ENCODE data around the gene AKAP5.

The AKAP5 gene

GRCh38 chr14:64502456-64502855 is 37.2 kb downstream of the AKAP5 start:
- no peak for FAIRE-seq
- no peak for DNase-seq (ENCODE audit: insufficient read length, low spot score)
- no peak for TF ChIP-seq CTCF (IDR thresholded peaks at IDR 0.05; ENCODE audit: insufficient read depth, missing control alignments)

GRCh38 chr14:64502887-64503433 is 37.7 kb downstream of the AKAP5 start:
- no peak for DNase-seq (ENCODE audit: insufficient read length, low spot score)
- FAIRE-seq: no peak
- TF ChIP-seq CTCF (IDR thresholded peaks at IDR 0.05; ENCODE audit: insufficient read depth, missing control alignments): no peak

- DNase-seq (ENCODE audit: insufficient read length, low spot score): peak; percentile 33
- no peak for TF ChIP-seq CTCF (IDR thresholded peaks at IDR 0.05; ENCODE audit: insufficient read depth, missing control alignments)
- FAIRE-seq: no peak
Measured at GRCh38 chr14:64503434-64504309, 38.4 kb downstream of the AKAP5 start, which contains the start of gene ZBTB25. Gene ZBTB25, minus strand, starts transcription at chr14:64503838. Its CDS starts 13,305 bp downstream, at chr14:64490533.

- DNase-seq (ENCODE audit: insufficient read length, low spot score): peak; percentile 27
- no peak for TF ChIP-seq CTCF (IDR thresholded peaks at IDR 0.05; ENCODE audit: insufficient read depth, missing control alignments)
- FAIRE-seq: no peak
Measured at GRCh38 chr14:64504310-64504896, 39.1 kb downstream of the AKAP5 start, which contains the start of gene ZBTB1. Gene ZBTB1, plus strand, starts transcription at chr14:64504770. Its CDS starts 16,735 bp downstream, at chr14:64521505.

- peak; percentile 35 for DNase-seq (ENCODE audit: insufficient read length, low spot score)
- no peak for FAIRE-seq
- TF ChIP-seq CTCF (IDR thresholded peaks at IDR 0.05; ENCODE audit: insufficient read depth, missing control alignments): no peak
Measured at GRCh38 chr14:64504897-64505794, 39.8 kb downstream of the AKAP5 start.

GRCh38 chr14:64506721-64507120 is 41.4 kb downstream of the AKAP5 start:
- no peak for TF ChIP-seq CTCF (IDR thresholded peaks at IDR 0.05; ENCODE audit: insufficient read depth, missing control alignments)
- FAIRE-seq (no peak), DNase-seq (ENCODE audit: insufficient read length, low spot score) (no peak)
